HG03460 (cell line): ENCODE measurements around the gene OGG1.
"Not testable (repeated sequence)": the region's sequence is repeated elsewhere in the genome, so short reads cannot be mapped to it uniquely, and the experiment has no call there.

ENCODE experiments used
- ATAC-seq: cut with Tn5 transposase; IDR thresholded peaks from one replicate; pipeline ENCODE4 v1.9.1; 2021; ENCODE audit not compliant: unreplicated experiment

The OGG1 gene

DNA sequence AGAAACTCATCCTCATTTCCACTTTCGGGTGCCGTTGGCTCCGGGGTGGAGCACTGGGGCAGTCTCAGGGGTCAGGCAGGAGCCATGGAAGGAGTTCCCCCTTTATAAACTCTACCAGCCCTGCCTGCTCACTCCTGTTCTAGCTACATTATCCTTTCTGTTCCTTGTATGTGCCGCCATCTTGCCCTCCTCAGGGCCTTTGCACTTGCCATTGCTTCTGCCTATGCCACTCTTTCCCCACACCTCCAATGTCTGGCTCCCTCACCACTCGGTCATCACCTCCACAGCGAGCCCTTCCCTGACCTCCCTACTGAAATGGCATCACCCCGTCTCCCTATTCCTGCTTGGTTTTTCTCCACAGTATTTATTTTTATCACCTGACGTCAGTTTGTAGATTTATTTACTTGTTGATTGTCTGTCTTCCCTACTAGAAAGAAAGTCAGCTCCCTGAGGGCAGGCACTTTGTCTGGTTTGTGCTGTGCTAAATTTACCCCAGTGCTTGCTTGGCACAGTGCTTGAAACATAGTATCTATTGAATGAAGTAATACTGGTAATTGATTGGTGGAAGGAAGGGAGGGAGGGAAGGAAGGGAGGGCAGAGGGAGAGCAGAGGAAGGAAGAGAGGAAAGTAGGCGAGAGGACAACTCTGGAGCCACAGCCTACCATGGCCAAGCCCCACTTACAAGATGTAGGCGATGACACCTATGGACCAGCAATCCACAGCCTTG, 11.2 kb downstream of the OGG1 start:
- ATAC-seq = no peak

DNA sequence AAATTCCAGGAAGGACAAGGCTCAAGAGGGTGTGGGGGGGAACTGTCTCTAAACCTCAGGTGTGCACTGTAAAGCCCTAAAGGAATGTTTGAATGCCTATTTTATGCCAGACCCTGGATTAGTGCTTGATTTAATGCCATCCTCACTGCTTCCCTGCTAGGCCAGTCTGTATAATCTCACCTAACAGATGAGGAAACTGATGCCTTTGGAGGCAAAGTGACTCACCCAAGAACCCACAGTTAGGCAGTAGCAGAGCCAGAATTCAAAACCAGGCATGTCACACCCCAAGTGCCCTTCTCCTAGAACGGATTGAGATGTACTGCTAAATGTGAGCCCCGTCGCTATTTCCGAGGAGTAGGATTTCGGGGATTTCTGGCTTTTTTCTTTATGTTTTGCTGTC, 12.2 kb downstream of the OGG1 start:
- ATAC-seq = no peak

DNA sequence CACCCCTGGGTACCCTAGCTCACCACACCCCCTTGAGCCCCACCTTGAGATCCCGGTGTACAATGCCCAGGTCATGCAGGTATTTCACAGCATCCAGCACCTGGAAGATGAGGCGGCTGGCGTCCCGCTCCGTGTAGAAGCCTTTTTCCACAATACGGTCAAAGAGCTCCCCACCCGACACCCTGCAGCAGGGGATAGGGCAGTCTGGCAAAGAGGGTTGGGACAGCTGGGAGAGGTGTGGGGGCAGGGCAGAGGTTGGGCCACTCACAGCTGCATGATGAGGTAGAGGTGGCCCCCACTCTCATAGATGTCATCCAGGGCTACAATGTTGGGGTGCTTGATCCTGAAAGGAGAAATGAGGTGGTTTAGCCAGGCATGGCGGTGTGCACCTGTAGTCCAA, 13.1 kb downstream of the OGG1 start:
- ATAC-seq = no peak

DNA sequence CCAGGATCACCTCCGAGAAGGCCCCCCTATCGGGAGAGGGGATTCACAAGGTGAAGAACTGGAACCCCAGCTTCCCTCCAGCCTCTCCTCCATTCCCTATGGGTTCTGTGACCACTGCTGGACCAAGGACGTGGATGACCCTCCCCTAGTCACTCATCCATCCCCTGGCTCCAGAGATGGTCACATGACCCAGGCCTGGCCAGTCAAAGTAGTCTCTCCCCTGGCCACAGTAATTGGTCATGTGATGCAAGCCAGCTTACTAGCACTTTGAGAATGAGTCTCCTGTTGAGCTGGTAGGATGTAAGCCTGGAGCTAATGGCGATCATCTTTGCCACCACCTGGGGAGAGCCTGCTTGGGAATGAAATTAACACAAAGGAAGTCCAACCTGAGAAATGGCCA, 16.1 kb downstream of the OGG1 start:
- no peak for ATAC-seq

DNA sequence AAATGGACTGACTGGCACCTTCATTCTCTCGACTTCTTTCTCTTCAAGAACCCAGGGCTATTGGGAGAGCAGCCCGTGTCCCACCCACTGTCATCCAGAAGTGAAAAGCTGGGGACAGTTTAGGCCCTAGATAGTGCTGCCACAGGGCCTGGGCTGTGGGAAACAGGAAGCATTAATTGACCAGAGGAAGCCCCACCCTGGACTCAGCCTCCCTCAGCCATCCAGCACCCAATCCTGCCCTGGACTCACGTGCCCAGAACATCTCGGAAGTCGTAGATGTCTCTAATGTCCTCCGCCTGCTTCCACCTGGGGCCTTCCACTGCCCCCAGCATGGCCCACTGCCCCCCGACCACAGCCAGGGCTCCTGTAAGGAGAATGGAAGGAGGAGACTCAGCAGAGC, 17.7 kb downstream of the OGG1 start:
- ATAC-seq = no peak

DNA sequence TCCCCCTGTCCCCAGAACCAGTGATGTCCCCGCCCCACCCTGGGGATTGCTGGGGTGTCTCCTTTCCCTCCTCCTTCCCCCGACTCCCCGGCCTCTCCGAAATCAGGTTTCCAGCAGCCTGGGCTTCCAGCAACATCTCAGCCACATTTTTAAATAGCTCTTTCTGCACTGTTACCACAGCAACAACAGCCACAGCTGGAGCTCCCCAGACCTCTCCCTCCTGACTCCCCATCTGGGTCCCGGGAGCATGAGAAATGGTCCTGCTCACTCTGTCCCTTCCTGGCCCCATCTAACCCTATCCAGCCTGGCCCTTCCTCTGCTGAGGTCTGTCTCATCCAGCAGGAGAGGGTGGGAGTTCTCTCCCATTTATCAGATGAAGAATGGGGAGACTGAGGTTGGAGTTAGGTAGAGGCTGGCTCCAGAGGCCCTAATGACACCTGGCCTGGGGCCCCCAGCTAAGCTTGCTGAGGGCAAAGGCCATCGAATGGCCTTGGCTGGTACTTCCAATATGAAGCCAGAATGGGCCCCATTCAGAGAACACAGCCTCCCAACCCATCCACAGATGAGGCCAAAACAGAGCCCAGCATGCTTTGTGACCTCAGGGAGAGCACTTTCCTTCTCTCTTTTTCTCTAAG, 18.5 kb downstream of the OGG1 start:
- ATAC-seq = no peak

DNA sequence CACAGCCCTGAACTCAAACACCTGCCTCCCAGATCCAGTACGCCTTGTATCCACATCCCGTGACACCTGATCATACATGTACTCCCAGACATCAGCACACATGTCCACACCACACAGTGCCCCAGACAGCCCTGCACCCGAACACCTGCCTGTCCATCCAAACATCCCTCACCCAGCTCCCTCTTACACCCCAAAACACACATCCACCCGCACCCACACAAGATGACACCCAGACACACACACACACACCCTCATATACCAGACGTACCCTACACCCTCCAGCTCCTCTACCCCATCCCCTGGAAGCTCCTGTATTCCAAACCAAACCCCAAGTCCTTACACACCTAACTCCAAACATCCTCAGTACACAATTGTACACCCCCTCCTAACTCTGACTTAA, 19.3 kb downstream of the OGG1 start:
- no peak for ATAC-seq

DNA sequence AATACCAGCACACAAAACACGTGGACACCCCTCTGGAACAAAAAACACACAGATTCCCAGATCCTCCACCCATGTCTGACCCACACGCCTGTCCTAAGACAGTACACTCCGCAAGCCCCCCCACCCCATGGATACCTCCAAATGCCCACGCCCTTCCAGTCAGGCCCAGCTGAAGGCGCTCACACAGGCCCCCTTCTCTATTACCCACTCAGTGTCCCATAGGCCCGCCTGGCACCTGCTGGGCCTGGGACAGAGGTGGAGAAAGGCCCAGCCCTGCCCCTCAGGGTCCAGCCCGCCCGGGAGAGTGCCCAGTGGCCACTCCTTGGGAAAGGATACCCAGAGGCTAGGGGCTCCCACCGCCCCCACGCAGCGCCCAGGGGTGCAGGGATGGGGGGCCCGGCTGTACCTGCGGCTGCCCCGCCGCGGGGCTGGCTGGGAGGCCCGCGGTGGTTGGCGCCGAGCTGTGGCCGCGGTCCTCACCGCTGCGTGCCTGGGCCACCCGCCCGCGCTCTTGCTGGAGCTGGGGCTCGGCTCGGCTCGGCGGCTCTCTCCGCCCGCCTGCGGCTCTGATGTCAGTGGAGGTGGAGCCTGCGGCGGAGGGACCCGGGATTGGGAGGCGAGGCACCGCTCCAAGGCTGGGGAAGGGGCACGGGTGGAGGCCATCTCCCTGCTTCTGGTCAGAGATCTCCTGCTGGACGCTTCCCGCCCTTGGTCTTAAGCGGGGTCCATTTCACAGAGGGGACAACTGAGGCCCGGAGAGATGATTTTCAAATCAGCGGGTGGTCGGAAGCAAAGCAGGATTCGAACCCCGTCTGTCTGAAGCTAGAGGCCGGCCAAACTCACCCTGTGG, 19.9 kb downstream of the OGG1 start, which contains the start of gene CAMK1:
CAMK1 (minus strand) TSS at position 522 of the 850 bp plus-strand sequence. CDS start 2,198 bp downstream, outside the sequence.
- ATAC-seq = no peak

DNA sequence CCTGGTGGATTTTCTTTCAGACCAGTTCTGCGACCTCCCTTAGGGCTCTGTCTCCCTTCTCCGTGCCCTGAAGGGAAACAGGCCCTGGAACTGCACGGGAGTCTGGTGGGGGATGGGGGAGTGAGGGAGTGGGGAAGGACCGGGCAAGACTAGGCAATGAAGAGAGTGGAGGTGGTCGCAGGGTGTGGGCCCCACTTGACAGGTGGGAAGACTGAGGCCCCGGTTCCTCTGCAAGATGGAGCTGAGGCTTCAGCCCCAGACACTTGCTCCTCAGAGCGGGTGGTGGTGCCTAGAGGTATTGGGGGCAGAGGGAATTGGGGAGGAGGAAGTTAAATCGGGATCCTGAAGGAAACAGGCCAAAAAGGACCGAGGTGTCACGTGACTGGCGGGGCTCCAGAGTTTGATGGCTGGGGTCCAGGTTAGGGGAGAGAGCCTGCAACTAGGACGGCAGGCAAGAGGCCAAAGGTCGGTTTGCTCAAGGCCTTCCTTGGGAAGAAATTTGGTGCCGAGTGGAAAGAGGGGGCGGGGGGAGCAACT, 20.6 kb downstream of the OGG1 start:
- no peak for ATAC-seq

DNA sequence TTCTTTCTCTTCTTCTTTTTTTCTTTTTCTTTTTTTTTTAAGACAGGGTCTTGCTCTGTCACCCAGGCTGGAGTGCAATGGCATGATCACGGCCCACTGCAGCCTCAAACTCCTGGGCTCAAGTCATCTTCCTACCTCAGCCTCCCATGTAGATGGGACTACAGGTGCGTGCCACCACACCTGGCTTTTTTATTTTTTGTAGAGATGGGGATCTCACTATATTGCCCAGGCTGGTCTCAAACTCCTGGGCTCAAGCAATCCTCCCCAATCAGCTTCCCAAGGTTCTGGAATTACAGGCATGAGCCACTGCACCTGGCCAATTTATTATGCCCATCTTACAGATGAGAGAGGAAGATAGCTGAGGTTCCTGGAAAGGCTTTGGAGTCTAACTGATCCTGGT, 21.3 kb downstream of the OGG1 start:
- ATAC-seq = not testable (repeated sequence)

DNA sequence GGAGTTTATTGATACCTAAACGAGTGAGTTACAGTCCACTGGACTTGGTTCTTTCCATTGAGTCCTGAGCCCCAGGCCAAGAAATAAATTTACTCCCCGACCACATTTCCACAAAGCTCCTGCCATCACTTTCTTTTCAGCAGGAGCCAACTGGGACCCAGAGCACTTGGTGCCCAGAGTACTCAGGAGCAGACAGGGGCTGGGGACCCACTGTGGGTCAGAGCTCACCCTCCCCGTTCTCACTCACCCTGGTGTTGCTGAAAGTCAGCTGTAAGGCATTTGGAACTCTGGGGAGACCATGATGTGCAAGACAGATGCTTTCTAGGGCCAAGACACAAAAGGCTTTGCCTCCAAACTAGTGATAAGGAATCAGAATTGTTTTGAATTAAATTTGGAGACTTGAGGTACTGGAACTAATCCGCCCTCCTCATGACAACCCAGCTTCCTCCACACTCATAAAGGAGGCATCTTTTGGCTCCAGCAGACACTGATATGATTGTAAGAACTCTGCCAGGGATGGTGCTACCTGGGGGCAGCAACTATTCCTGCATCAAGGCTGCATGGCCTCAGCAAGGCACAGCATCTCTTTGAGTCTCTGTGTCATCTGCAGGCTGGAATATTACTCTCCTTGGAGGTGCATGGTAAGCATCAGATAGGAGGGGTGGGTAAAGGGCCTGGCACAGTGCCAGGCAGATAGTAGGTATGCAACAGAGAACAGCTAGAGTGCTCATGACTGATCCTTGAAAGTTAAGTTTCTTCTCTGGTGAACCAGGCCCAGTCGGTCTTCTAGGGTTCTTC, 27.3 kb downstream of the OGG1 start:
- ATAC-seq = no peak

DNA sequence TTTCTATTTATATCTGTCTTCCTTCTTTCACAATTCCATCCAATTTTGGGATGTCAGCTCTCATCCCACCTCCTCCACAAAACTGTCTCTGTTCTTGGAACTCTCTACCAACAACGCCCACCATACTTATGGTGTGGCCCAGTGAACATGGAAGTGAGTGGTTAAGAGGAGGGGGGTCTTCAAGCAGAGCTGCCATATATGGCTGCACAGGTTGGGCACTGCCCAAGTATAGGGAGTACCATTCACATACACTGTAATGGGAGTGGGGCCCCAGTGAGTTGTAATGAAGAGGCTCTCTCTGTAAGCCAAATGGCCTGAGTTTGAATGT, 27.9 kb downstream of the OGG1 start:
- no peak for ATAC-seq

DNA sequence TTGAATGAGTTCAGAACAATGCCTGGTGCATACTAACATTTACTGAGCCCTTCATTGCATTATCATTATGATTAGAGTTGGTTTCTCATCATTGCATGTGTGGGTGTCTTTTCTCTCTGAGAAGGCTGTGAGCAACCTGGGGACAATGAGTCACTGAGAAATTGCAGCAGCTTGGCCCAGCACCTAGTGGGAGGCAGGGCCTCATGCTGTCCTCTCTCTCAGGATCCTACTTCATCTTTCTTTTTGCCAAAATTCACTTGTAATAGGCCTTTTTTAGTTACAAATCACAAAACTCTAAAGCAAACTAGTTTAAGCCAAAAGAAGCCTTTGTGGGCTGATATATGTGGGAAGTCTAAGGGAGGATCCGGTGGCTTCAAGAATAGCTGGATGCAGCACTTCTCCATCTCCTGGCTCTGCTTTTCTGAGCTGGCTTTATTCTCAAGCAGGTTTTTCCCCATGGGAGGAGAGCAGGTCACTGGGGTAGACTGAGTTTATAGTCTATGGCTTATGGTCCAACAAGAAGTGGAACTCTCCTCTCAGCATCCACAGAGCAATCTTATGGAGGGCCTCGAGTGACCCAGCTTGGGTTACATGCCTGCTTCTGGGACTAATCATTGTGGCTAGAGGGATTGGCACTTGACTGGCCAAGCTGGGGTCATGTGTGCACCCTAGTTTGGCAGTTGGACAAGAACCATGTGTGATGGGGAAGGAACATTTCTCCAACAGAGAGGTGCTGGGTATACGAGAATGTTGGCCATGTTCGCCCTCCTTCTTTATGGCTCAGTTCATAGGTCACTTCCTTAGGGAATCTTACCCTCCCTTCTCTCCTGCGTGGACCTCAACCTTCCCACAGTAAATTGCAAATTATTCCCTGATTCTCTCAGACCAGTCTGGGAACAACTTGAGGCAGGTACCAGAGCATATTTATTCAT, 28.7 kb downstream of the OGG1 start:
- no peak for ATAC-seq

DNA sequence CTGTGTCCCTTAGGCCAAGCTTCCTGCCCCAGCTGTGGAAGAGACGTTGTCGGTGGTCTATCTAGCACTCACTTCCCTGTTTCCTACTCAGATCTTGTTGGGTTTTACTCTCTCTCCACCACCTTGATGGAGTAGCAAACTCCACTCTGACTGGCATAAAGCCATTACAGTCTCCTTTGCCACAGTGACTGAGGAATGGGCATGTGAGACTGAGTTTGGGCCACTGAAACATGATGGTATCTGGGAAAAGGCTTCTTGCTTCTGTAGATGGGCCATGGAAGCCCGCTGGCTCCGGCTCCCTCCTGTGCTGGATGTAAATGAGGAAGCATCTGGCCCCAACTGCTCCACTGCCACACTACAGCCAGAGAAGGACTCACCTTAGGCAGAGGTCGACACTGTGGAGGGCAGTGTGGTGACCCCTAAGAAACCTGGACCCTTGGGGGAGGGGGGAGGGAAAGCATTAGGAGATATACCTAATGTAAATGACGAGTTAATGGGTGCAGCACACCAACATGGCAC, 29.4 kb downstream of the OGG1 start:
- no peak for ATAC-seq

DNA sequence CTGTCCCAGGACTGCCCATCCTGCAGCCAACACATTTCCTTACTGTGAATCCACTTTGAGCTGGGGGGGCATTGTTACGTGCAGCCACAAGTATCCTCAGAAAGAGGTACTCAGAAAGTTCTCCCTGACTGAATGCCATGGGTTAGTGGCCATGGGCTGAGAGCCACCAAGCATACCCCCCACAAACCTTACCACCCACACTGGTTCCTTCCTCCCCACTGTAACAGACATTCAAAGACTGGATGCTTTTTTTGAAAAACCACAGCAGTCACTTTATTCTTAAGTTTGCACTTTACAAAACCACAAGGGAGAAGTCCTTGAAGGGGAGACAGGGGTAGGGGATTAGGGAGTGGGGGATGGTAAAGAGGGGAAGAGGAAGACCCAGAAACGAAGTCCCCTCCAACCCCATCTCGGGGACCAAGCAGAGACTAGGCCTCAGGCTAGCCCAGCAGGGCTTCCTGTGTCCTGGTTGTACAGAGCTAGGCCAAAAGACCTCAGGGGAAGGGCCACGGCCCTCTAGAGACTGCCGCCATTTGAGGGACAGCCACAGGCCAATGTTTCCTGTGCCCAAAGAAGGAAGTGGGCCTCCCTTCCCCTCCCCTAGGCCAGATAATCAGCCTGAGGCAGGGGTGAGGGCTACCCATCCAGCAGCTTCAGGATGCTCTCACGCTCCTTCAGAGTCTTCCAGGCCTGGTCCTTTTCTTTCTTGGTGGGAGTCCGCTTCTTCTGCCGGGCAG, 30.1 kb downstream of the OGG1 start:
- ATAC-seq = peak; percentile 72

DNA sequence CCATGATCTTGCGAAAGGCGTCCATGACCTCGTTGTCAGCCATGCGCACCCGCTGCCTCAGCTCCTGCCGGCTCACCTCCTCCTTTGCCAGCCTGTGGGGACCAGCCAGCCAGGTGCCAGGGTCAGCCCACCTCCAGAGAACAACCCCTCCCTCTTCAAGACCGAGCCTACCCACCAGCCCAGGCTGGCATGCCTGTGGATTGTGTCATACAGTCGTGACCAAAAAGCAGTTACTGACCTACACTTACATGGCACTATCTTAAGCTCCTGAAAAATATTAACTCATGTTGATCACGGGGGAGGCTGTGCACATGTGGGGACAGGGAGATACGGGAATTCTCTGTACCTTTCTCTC, 30.7 kb downstream of the OGG1 start:
- no peak for ATAC-seq

DNA sequence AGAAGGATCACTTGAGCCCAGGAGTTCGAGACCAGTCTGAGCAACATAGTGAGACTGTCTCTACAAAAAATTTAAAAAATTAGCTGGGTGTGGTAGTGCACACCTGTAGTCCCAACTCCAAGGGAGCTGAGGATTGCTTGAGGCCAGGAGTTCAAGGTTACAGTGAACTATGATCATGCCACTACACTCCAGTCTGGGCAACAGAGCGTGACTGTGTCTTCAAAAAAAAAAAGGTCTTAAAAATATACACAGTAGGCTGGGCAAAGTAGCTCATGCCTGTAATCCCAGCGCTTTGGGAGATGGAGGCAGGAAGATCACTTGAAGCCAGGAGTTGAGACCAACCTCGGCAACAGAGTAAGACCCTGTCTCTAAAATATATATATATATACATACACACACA, 31.2 kb downstream of the OGG1 start:
- ATAC-seq = no peak

DNA sequence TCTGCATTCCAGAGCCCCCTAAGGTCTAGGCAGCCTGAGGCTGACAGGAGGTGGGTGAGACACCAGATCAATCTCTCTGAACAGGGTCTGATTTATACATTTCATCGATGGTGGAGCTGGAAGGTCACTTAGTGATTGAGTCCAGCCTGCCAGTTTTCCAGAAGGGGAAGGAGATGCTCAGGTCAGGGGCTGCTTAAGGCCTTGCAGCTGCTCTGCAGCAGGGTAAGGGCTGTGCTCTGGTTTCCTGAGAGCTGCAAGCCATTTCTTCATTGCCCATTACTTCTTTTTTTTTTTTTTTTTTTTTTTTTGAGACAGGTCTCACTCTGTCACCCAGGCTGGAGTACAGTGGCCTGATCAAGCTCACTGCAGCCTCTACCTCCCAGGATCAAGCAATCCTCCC, 31.8 kb downstream of the OGG1 start:
- ATAC-seq = no peak

DNA sequence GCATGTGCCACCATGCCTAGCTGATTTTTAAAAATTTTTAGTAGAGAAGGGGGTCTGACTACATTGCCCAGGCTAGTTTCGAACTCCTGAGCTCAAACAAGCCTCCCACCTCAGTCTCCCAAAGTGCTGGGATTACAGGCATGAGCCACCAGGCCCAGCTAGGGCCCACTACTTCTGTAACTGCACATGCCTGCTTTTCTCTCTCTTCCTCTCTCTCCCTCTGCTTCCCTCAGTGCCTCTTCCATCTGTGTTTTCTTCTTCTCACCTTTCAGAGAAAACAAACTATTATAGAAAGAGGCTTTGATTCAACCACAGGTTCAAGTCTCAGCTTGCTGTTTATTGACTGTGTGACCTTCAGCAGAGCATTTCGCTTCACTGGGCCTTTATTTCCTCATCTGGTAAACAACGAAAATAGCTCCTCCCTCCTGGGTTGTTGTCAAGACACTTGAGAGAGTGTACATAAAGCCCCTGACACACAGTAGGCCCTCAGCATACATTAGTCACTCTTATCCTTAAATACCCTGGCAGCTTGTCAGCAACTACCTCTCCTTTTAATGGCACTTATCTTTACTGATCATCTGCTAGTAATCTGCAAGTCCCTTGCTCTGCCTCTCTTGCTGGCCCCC, 32.3 kb downstream of the OGG1 start:
- ATAC-seq = no peak
